GM12872 (cell line): Measurements from ENCODE around the gene PCDH7.

Experiments used
- CTCF ChIP-seq: IDR thresholded peaks from 3 replicates; pipeline ENCODE4 v1.5.1; 2011; ENCODE audit warnings: low read depth, mild to moderate bottlenecking, low read length, moderate library complexity; ENCODE audit not compliant: insufficient read depth

Gene PCDH7

GRCh38 chr4:30756553-30756952 is 36.4 kb downstream of the PCDH7 start:
- no peak for TF ChIP-seq CTCF

- no peak for TF ChIP-seq CTCF
Measured at GRCh38 chr4:30757357-30757756, 37.2 kb downstream of the PCDH7 start.

- TF ChIP-seq CTCF: no peak
Measured at GRCh38 chr4:30760551-30760950, 40.4 kb downstream of the PCDH7 start.

- no peak for TF ChIP-seq CTCF
Measured at GRCh38 chr4:30763321-30763727, 43.2 kb downstream of the PCDH7 start.

- no peak for TF ChIP-seq CTCF
Measured at GRCh38 chr4:30765022-30765421, 44.9 kb downstream of the PCDH7 start.

- TF ChIP-seq CTCF: no peak
Measured at GRCh38 chr4:30767147-30767845, 47.1 kb downstream of the PCDH7 start.

- no peak for TF ChIP-seq CTCF
Measured at GRCh38 chr4:30768277-30768676, 48.1 kb downstream of the PCDH7 start.
